ENCODE measurements around the gene DEGS1.

The DEGS1 gene

GRCh38 chr1:224216382-224216781, 33.3 kb downstream of the DEGS1 start:
- DNase-seq, result no peak

DNA sequence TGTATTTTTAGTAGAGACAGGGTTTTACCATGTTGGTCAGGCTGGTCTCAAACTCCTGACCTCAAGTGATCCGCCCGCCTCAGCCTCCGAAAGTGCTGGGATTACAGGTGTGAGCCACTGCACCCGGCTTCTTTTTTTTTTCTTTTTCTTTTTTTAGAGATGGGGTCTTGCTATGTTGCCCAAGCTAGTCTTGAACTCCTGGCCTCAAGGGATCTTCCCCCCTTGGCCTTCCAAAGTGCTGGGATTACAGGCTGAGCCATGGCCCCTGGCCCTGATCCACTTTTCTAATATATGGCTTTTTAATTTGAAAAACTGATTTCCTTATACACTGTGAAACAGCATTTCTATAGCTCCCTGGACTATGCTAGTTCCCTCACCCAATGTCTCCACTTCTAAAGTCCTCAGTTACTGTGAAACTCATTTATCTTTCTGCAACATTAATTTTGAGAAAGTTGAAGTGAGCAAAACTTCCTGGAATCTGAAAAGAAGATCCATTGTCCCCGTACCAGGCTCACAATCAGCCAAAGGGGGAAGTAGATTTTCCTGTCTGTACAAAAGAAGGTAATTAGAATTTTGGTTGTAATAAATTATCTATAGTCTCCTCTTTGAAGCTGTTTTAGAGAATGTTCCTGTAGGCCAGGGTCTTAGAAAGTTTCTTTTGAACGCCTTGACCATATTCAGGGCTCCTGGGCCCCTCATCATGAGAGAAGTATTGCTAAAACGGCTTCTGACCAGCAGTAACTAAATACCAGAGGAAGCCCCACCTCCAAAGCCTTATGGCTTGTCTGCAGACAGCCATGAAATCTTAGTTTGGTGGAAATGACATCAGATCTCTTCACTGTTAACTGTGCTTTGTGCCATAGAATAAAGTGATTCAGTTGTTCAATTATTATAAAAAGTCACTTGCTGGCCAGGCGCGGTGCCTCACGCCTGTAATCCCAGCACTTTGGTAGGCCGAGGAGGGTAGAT, 34.9 kb downstream of the DEGS1 start:
- no peak for DNase-seq

DNA sequence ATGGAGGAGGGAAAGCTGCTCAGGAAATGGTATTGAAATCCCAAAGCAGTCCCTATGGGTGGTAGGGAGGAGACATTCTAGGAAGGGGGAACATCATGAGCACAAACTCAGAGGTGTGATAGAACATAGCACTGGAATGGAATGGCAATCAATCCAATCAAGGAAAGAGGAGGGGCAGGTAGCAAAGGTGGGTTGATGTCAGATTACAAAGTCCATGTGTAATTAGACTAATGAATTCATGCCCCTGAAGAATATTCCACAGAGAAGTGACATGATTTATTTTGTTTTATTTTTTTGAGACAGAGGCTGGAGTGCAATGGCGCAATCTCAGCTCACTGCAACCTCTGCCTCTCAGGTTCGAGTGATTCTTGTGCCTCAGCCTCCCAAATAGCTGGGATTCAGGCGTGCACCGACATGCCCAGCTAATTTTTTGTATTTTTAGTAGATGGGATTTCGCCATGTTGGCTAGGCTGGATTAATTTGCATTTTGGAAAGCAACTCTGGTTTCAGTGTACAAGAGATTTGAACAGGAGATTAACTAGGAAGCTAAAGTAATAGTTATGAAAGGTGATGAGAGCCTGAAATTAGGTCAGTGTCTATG, 36.1 kb downstream of the DEGS1 start:
- no peak for DNase-seq

- DNase-seq, result no peak
These were observed 36.6 kb downstream of the DEGS1 start for GRCh38 chr1:224219612-224220059.

- DNase-seq, result no peak
These were observed 41.0 kb downstream of the DEGS1 start for GRCh38 chr1:224223819-224224714.

- no peak for DNase-seq
These were observed 43.9 kb downstream of the DEGS1 start for GRCh38 chr1:224226849-224227502.

GRCh38 chr1:224234017-224234416, 51.0 kb downstream of the DEGS1 start:
- DNase-seq, result no peak

DNA sequence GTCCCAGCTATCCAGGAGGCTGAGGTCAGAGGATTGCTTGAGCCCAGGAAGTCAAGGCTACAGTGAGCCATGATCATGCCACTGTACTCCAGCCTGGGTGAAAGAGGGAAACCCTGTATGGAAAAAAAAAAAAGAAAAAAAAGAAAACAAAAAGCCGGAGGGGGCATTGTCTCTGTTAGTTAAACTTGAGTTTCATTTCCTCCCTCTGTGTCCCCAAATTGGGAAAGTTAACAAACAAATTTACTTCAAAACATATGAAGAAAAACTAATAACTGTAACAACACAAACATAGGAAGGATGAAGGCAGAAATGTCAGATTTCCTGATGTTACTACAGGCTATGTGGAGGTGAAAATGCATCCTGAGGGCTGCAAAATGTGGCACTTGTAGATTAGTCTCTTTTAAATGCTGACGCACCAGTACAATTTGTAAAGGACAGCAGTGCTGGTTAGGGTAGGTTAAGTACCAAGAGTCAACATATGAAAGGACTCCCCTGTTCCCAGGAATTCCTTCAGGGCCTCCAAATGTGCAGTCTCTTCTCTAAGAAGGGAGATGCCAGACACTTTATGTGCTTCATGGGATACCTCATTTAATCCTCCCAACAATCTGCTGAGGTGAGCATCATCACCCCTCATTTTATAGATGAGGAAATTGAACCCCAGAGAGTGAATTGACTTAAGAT, 52.9 kb downstream of the DEGS1 start:
- no peak for DNase-seq

DNA sequence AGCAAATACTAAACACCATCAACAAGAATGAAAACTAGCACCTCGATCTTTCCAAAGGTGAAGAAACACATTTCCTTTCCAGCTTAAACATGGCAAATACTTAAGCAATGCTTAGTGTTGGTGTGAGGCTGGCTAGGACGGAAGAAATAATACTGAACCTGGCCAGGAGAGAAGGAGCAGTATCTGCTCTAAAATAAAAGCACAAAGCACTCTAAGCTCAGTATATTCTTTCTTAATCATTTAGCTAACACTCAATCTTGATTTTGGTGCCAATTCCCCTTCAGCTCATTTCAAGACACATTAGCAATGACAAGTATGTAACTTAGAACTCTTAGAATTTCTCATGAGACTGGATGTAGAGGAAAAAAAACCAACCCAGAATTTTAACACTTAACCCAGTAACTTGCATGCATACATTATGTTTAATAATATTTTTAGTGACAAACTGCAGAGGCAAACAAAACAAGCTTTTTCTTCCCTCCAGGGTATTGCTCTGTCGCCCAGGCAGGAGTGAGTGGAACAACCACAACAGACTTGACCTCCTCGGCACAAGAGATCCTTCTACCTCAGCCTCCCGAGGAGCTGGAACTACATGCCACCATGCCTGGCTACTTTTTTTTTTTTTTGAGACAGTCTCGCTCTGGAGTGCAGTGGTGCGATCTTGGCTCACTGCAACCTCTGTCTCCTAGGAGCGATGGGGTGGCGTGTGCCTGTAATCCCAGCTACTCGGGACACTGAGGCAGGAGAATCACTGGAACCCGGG, 54.3 kb downstream of the DEGS1 start:
- DNase-seq, result no peak

GRCh38 chr1:224238212-224238611, 55.2 kb downstream of the DEGS1 start:
- DNase-seq, result no peak

DNA sequence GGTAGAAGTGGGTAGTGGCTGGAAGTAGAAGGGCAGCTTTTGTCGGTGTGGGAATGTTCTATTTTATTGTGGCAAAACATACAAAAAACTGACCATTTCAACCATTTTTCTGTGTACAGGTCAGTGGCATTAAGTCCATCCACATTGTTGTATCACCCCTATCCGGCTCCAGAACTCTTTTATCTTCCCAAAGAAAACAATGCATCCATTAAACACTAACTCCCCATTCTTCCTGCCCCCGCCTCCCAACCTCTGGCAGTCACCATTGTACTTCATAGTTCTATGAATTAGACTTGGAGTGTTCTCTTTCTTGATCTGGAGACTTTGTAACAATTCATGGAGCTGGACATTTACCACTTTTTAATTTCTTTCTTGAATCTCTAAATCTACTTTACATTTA, 55.7 kb downstream of the DEGS1 start:
- peak in 1 of 14 donors; percentile 0 for DNase-seq

Data from C1 segment of cervical spinal cord (tissue), 14 donors.